ENCODE measurements around the gene LEPROT. TPM values are rescaled to one million over a fixed set of nuclear protein-coding genes. Genes with fewer than 3 reads are reported as not detected.

Gene LEPROT
- total RNA-seq, 1 donor from 2014 or later: 128 TPM

GRCh38 chr1:65424573-65424889 lies 4.1 kb downstream of the LEPROT start:
- peaks cover 33% of the 10 kb centered on the region for H3K4me1 Mint-ChIP-seq (ENCODE audit: low read depth)
- H3K27ac Mint-ChIP-seq (ENCODE audit: unreplicated experiment): peak overlapping the region; percentile 88
- no peak for TF ChIP-seq CTCF (IDR thresholded peaks at IDR 0.05)
- H3K36me3 Mint-ChIP-seq (ENCODE audit: low read depth): peaks cover 16% of the 10 kb centered on the region
- H3K27me3 Mint-ChIP-seq (ENCODE audit: low read depth): no peaks in the 10 kb centered on the region
- no peaks in the 10 kb centered on the region for H3K9me3 Mint-ChIP-seq (ENCODE audit: low read depth)
- no peak overlapping the region for H3K4me3 Mint-ChIP-seq (ENCODE audit: unreplicated experiment)
- DNase-seq (ENCODE audit: low spot score): no peak

GRCh38 chr1:65425006-65425405 lies 4.5 kb downstream of the LEPROT start:
- H3K27me3 Mint-ChIP-seq (ENCODE audit: low read depth): no peaks in the 10 kb centered on the region
- peaks cover 17% of the 10 kb centered on the region for H3K36me3 Mint-ChIP-seq (ENCODE audit: low read depth)
- H3K4me1 Mint-ChIP-seq (ENCODE audit: low read depth): peaks cover 33% of the 10 kb centered on the region
- no peak overlapping the region for H3K4me3 Mint-ChIP-seq (ENCODE audit: unreplicated experiment)
- H3K9me3 Mint-ChIP-seq (ENCODE audit: low read depth): no peaks in the 10 kb centered on the region
- DNase-seq (ENCODE audit: low spot score): no peak
- H3K27ac Mint-ChIP-seq (ENCODE audit: unreplicated experiment): peak overlapping the region; percentile 95
- TF ChIP-seq CTCF (IDR thresholded peaks at IDR 0.05): no peak

- no peaks in the 10 kb centered on the region for H3K9me3 Mint-ChIP-seq (ENCODE audit: low read depth)
- no peak overlapping the region for H3K4me3 Mint-ChIP-seq (ENCODE audit: unreplicated experiment)
- H3K27ac Mint-ChIP-seq (ENCODE audit: unreplicated experiment): peak overlapping the region; percentile 95
- H3K4me1 Mint-ChIP-seq (ENCODE audit: low read depth): peaks cover 39% of the 10 kb centered on the region
- H3K27me3 Mint-ChIP-seq (ENCODE audit: low read depth): no peaks in the 10 kb centered on the region
- no peak for DNase-seq (ENCODE audit: low spot score)
- peaks cover 19% of the 10 kb centered on the region for H3K36me3 Mint-ChIP-seq (ENCODE audit: low read depth)
- TF ChIP-seq CTCF (IDR thresholded peaks at IDR 0.05): no peak
Observed at GRCh38 chr1:65425697-65426096, 5.2 kb downstream of the LEPROT start.

- DNase-seq (ENCODE audit: low spot score): no peak
- no peak for TF ChIP-seq CTCF (IDR thresholded peaks at IDR 0.05)
- Mint-ChIP-seq H3K9me3 (ENCODE audit: low read depth) (no peaks in the 10 kb centered on the region), H3K27me3 (ENCODE audit: low read depth) (no peaks in the 10 kb centered on the region), H3K4me3 (ENCODE audit: unreplicated experiment) (no peak overlapping the region), H3K27ac (ENCODE audit: unreplicated experiment) (peak overlapping the region; percentile 81), H3K36me3 (ENCODE audit: low read depth) (peaks cover 21% of the 10 kb centered on the region), H3K4me1 (ENCODE audit: low read depth) (peaks cover 49% of the 10 kb centered on the region)
Observed at GRCh38 chr1:65429078-65429477, 8.6 kb downstream of the LEPROT start.

- DNase-seq (ENCODE audit: low spot score): no peak
- Mint-ChIP-seq H3K4me1 (ENCODE audit: low read depth) (peaks cover 54% of the 10 kb centered on the region), H3K36me3 (ENCODE audit: low read depth) (peaks cover 23% of the 10 kb centered on the region), H3K27me3 (ENCODE audit: low read depth) (no peaks in the 10 kb centered on the region), H3K4me3 (ENCODE audit: unreplicated experiment) (peak overlapping the region; percentile 33), H3K9me3 (ENCODE audit: low read depth) (no peaks in the 10 kb centered on the region), H3K27ac (ENCODE audit: unreplicated experiment) (peak overlapping the region; percentile 81)
- TF ChIP-seq CTCF (IDR thresholded peaks at IDR 0.05): no peak
Observed at GRCh38 chr1:65429806-65430205, 9.3 kb downstream of the LEPROT start.
